ENCODE results near the gene NOTCH3. TPM values are rescaled to one million over a fixed set of nuclear protein-coding genes. Genes with fewer than 3 reads are reported as not detected.

NOTCH3 gene
- total RNA-seq, 1 experiment from 2014 or later: 60.6 TPM

- Mint-ChIP-seq H3K9me3 (ENCODE audit: unreplicated experiment) (no peaks in the 10 kb centered on the region), H3K27ac (ENCODE audit: unreplicated experiment) (peak overlapping the region; percentile 66), H3K27me3 (ENCODE audit: insufficient read depth, unreplicated experiment) (no peaks in the 10 kb centered on the region), H3K4me3 (ENCODE audit: unreplicated experiment) (peak overlapping the region; percentile 40), H3K36me3 (ENCODE audit: insufficient read depth, unreplicated experiment) (no peaks in the 10 kb centered on the region), H3K4me1 (ENCODE audit: low read depth, unreplicated experiment) (peaks cover 8% of the 10 kb centered on the region)
- no peak for TF ChIP-seq CTCF (IDR thresholded peaks at IDR 0.05; ENCODE audit: insufficient read depth in 1 of 2, low read depth in 1 of 2, low read length in 1 of 2, severe bottlenecking in 1 of 2, unreplicated experiment in 1 of 2)
- Histone ChIP-seq H3K4me3 (ENCODE audit: low read depth, low read length) (no peak overlapping the region), H3K27me3 (replicated peaks; ENCODE audit: control insufficient read depth, insufficient read depth, low read length) (no peaks in the 10 kb centered on the region), H3K4me1 (peaks cover 21% of the 10 kb centered on the region), H3K9me3 (no peaks in the 10 kb centered on the region), H3K36me3 (ENCODE audit: control insufficient read depth, insufficient read depth, low read length) (no peaks in the 10 kb centered on the region)
- ChIA-PET POLR2A (interaction anchor here (0.6 kb wide), 1 partner anchor 39 kb away, joined by 4 read pairs; no protein-coding TSS in a partner anchor), CTCF (interaction anchor here (0.7 to 1.2 kb wide), 3 partner anchors 35 to 111 kb away, joined by 3 to 4 read pairs (median 3); no protein-coding TSS in a partner anchor)
- BruUV-seq (replicated peaks): no TSS peak
- intact Hi-C loops (cut with micrococcal nuclease; ENCODE audit: unreplicated experiment): no loop called here
- DNase-seq: peak; percentile 78 to 81
Observed at GRCh38 chr19:15216363-15216762, 15.6 kb upstream of the NOTCH3 start.

GRCh38 chr19:15213715-15214381 lies 13.1 kb upstream of the NOTCH3 start:
- ChIA-PET POLR2A (no interaction called here), CTCF (no interaction called here)
- H3K9me3 Mint-ChIP-seq (ENCODE audit: unreplicated experiment): no peaks in the 10 kb centered on the region
- BruUV-seq (replicated peaks): no TSS peak
- TF ChIP-seq CTCF (IDR thresholded peaks at IDR 0.05; ENCODE audit: insufficient read depth in 1 of 2, low read depth in 1 of 2, low read length in 1 of 2, severe bottlenecking in 1 of 2, unreplicated experiment in 1 of 2): no peak
- no peaks in the 10 kb centered on the region for H3K36me3 Mint-ChIP-seq (ENCODE audit: insufficient read depth, unreplicated experiment)
- intact Hi-C loops (cut with micrococcal nuclease; ENCODE audit: unreplicated experiment): no loop called here
- no peak for DNase-seq
- H3K4me3 ChIP-seq (ENCODE audit: low read depth, low read length): no peak overlapping the region
- no peaks in the 10 kb centered on the region for H3K27me3 Mint-ChIP-seq (ENCODE audit: insufficient read depth, unreplicated experiment)
- no peaks in the 10 kb centered on the region for H3K27me3 ChIP-seq (replicated peaks; ENCODE audit: control insufficient read depth, insufficient read depth, low read length)
- peaks cover 21% of the 10 kb centered on the region for H3K4me1 ChIP-seq
- peaks cover 8% of the 10 kb centered on the region for H3K4me1 Mint-ChIP-seq (ENCODE audit: low read depth, unreplicated experiment)
- H3K4me3 Mint-ChIP-seq (ENCODE audit: unreplicated experiment): no peak overlapping the region
- H3K36me3 ChIP-seq (ENCODE audit: control insufficient read depth, insufficient read depth, low read length): no peaks in the 10 kb centered on the region
- H3K9me3 ChIP-seq: no peaks in the 10 kb centered on the region
- peak overlapping the region; percentile 55 for H3K27ac Mint-ChIP-seq (ENCODE audit: unreplicated experiment)

DNA sequence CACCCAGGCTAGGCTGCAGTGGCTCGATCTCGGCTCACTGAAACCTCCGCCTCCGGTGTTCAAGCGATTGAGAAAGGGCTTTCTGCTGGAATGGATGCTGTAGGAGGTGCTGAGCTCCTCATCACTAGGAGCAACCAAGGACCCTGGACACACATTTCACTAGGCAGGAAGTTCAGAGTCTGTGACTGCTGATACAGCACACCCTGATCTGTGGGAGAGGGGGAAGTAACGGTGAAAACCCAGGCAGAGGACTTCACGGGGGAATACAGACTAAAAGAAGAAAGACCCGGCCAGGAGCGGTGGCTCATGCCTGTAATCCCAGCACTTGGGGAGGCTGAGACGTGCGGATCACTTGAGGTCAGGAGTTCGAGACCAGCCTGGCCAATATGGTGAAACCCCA lies 11.9 kb upstream of the NOTCH3 start:
- Mint-ChIP-seq H3K27me3 (ENCODE audit: insufficient read depth, unreplicated experiment) (no peaks in the 10 kb centered on the region), H3K9me3 (ENCODE audit: unreplicated experiment) (no peaks in the 10 kb centered on the region), H3K4me1 (ENCODE audit: low read depth, unreplicated experiment) (peaks cover 8% of the 10 kb centered on the region), H3K27ac (ENCODE audit: unreplicated experiment) (no peak overlapping the region), H3K36me3 (ENCODE audit: insufficient read depth, unreplicated experiment) (no peaks in the 10 kb centered on the region), H3K4me3 (ENCODE audit: unreplicated experiment) (no peak overlapping the region)
- no peaks in the 10 kb centered on the region for H3K36me3 ChIP-seq (ENCODE audit: control insufficient read depth, insufficient read depth, low read length)
- peaks cover 16% of the 10 kb centered on the region for H3K4me1 ChIP-seq
- H3K4me3 ChIP-seq (ENCODE audit: low read depth, low read length): no peak overlapping the region
- intact Hi-C loops (cut with micrococcal nuclease; ENCODE audit: unreplicated experiment): no loop called here
- POLR2A ChIA-PET: no interaction called here
- no peaks in the 10 kb centered on the region for H3K9me3 ChIP-seq
- no peaks in the 10 kb centered on the region for H3K27me3 ChIP-seq (replicated peaks; ENCODE audit: control insufficient read depth, insufficient read depth, low read length)
- BruUV-seq (replicated peaks): no TSS peak
- no peak for TF ChIP-seq CTCF (IDR thresholded peaks at IDR 0.05; ENCODE audit: insufficient read depth in 1 of 2, low read depth in 1 of 2, low read length in 1 of 2, severe bottlenecking in 1 of 2, unreplicated experiment in 1 of 2)
- CTCF ChIA-PET: no interaction called here
- DNase-seq: no peak
